HL-60 (cell line): ENCODE results near the gene NHSL2.

Source experiments
- DNase-seq, 2 experiments: peaks; one replicate each; pipeline ENCODE4 v3.0.0-alpha.2; 2010 to 2020; ENCODE audit warnings: low read depth in 1 of 2, low spot score in 1 of 2
- H3K27ac ChIP-seq: fragments of 250-450 bp; sonication (Bioruptor Pico); replicated peaks from 2 replicates; pipeline ENCODE4 v1.5.1; 2020; ENCODE audit warnings: mild to moderate bottlenecking, moderate library complexity
- H3K27me3 ChIP-seq: fragments of 250-450 bp; sonication (Bioruptor Pico); 2 replicates; pipeline ENCODE4 v1.5.1; 2021; ENCODE audit warnings: mild to moderate bottlenecking, moderate library complexity; ENCODE audit not compliant: insufficient read depth, poor library complexity, severe bottlenecking
- H3K4me3 ChIP-seq: replicated peaks from 2 replicates; pipeline ENCODE4 v1.5.1; 2011; ENCODE audit warnings: mild to moderate bottlenecking, control low read depth, low read length; ENCODE audit not compliant: insufficient read depth
- CTCF ChIP-seq: IDR thresholded peaks from one replicate; pipeline ENCODE4 v1.5.1; 2011; ENCODE audit warnings: low read length, control low read depth, inconsistent platforms; ENCODE audit not compliant: insufficient read depth
- GABPA ChIP-seq: IDR thresholded peaks from 2 replicates; pipeline ENCODE4 v1.6.1; 2012; ENCODE audit warnings: low read depth
- POLR2AphosphoS5 ChIP-seq: IDR thresholded peaks from 2 replicates; pipeline ENCODE4 v1.6.1; 2012; ENCODE audit warnings: low read depth
- REST ChIP-seq: IDR thresholded peaks from 2 replicates; pipeline ENCODE4 v1.6.1; 2012; ENCODE audit warnings: low read depth; ENCODE audit not compliant: insufficient replicate concordance
- SPI1 ChIP-seq: IDR thresholded peaks from 2 replicates; pipeline ENCODE4 v1.6.1; 2012; ENCODE audit warnings: low read depth, mild to moderate bottlenecking, borderline replicate concordance

Gene NHSL2

GRCh38 chrX:72126539-72127140 is 216.0 kb downstream of the NHSL2 start:
- Histone ChIP-seq H3K4me3 (no peak overlapping the region), H3K27me3 (no peaks in the 10 kb centered on the region), H3K27ac (0 out of 2 replicates have a peak overlapping the region, but pooled peaks have one; percentile 2)
- peak; percentile 50 to 87 for DNase-seq
- TF ChIP-seq CTCF (peak; percentile 77), REST (no peak), POLR2AphosphoS5 (no peak), GABPA (no peak), SPI1 (peak; percentile 19; the same call in 1 of the 2 replicates)

- Histone ChIP-seq H3K4me3 (no peak overlapping the region), H3K27ac (no peak overlapping the region), H3K27me3 (peaks cover 4% of the 10 kb centered on the region)
- no peak for DNase-seq
- TF ChIP-seq GABPA (no peak), SPI1 (no peak), POLR2AphosphoS5 (no peak), REST (no peak), CTCF (no peak)
These were observed 216.7 kb downstream of the NHSL2 start for GRCh38 chrX:72127332-72127731.

GRCh38 chrX:72128183-72128834 is 217.7 kb downstream of the NHSL2 start:
- Histone ChIP-seq H3K27me3 (peaks cover 7% of the 10 kb centered on the region), H3K4me3 (no peak overlapping the region), H3K27ac (no peak overlapping the region)
- no peak for TF ChIP-seq REST
- TF ChIP-seq POLR2AphosphoS5, result no peak
- TF ChIP-seq SPI1, result no peak
- TF ChIP-seq CTCF, result no peak
- no peak for TF ChIP-seq GABPA
- DNase-seq, result no peak
